ENCODE results near the gene C1orf35. TPM values are rescaled to one million over a fixed set of nuclear protein-coding genes. Genes with fewer than 3 reads are reported as not detected.

Gene C1orf35
- total RNA-seq, 1 donor from 2014 or later: 16.5 TPM

DNA sequence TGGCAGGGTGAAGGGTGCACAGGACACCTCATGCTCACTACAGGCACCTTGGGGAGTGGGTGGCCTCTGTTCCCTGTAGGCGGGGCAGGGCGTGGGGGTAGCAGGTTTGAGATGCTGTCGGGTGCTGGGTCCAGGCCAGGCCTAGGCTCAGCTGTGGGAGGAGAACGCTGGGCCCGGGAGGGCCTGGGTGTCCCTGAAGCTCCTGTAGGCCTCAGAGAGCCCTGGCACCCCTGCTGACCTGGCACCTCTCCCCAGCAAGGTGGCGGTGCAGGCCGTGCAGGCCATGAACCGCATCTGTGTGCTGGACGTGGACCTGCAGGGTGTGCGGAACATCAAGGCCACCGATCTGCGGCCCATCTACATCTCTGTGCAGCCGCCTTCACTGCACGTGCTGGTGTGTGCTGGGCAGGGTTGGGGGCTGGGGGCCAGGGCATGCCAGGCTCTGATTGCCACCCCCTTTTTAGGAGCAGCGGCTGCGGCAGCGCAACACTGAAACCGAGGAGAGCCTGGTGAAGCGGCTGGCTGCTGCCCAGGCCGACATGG lies 44.1 kb upstream of the C1orf35 start:
- H3K36me3 ChIP-seq (ENCODE audit: control insufficient read depth, insufficient read depth, low read length): peaks cover 3% of the 10 kb centered on the region
- no peak for DNase-seq (ENCODE audit: low read depth)

DNA sequence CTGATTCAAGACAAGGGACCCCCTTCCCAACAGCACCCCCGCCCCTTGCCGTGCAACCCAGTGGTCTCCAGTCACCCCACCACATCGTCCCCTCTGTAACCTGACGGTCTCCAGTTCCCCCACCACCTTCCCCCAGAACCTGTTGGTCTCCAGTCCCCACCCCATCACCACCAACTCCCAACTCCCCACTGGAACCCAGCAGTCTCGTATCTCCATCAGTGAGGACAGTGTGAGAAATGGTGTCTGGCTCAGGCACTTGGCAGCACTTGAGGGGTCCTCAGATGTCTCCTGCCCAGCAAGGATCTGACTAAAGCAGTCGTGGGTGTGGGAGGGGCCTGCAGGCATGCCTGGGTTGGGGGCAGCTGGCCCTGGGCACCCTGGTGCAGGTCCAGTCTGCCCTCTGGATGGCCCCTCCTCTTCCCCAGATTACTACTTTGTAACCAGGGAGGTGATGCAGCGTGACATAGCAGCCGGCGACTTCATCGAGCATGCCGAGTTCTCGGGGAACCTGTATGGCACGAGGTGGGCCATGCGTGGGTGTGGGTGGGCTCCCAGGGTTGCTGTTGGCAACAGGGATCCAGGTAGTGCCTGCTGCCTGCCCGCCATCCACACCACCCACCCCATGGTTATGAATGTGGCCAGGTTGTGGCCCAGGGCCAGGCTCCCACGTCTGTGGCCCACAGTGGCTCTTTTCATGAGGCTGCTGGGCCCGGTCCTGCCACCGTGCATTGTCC lies 43.5 kb upstream of the C1orf35 start:
- Histone ChIP-seq H3K36me3 (ENCODE audit: control insufficient read depth, insufficient read depth, low read length) (peaks cover 4% of the 10 kb centered on the region), H3K27me3 (ENCODE audit: control insufficient read depth, insufficient read depth, low read length) (no peaks in the 10 kb centered on the region), H3K4me3 (ENCODE audit: low read depth, low read length) (no peak overlapping the region)
- TF ChIP-seq, protein P1, sequence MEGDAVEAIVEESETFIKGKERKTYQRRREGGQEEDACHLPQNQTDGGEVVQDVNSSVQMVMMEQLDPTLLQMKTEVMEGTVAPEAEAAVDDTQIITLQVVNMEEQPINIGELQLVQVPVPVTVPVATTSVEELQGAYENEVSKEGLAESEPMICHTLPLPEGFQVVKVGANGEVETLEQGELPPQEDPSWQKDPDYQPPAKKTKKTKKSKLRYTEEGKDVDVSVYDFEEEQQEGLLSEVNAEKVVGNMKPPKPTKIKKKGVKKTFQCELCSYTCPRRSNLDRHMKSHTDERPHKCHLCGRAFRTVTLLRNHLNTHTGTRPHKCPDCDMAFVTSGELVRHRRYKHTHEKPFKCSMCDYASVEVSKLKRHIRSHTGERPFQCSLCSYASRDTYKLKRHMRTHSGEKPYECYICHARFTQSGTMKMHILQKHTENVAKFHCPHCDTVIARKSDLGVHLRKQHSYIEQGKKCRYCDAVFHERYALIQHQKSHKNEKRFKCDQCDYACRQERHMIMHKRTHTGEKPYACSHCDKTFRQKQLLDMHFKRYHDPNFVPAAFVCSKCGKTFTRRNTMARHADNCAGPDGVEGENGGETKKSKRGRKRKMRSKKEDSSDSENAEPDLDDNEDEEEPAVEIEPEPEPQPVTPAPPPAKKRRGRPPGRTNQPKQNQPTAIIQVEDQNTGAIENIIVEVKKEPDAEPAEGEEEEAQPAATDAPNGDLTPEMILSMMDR (IDR thresholded peaks at IDR 0.05; ENCODE audit: insufficient read depth, low read length, poor library complexity, severe bottlenecking): no peak
- no peak for DNase-seq (ENCODE audit: low read depth)

More for the DNA sequence above, 44.1 kb upstream of the C1orf35 start:
- H3K27me3 ChIP-seq (ENCODE audit: control insufficient read depth, insufficient read depth, low read length): no peaks in the 10 kb centered on the region
- TF ChIP-seq, protein P1 (IDR thresholded peaks at IDR 0.05; ENCODE audit: insufficient read depth, low read length, poor library complexity, severe bottlenecking): no peak
- H3K4me3 ChIP-seq (ENCODE audit: low read depth, low read length): no peak overlapping the region

DNA sequence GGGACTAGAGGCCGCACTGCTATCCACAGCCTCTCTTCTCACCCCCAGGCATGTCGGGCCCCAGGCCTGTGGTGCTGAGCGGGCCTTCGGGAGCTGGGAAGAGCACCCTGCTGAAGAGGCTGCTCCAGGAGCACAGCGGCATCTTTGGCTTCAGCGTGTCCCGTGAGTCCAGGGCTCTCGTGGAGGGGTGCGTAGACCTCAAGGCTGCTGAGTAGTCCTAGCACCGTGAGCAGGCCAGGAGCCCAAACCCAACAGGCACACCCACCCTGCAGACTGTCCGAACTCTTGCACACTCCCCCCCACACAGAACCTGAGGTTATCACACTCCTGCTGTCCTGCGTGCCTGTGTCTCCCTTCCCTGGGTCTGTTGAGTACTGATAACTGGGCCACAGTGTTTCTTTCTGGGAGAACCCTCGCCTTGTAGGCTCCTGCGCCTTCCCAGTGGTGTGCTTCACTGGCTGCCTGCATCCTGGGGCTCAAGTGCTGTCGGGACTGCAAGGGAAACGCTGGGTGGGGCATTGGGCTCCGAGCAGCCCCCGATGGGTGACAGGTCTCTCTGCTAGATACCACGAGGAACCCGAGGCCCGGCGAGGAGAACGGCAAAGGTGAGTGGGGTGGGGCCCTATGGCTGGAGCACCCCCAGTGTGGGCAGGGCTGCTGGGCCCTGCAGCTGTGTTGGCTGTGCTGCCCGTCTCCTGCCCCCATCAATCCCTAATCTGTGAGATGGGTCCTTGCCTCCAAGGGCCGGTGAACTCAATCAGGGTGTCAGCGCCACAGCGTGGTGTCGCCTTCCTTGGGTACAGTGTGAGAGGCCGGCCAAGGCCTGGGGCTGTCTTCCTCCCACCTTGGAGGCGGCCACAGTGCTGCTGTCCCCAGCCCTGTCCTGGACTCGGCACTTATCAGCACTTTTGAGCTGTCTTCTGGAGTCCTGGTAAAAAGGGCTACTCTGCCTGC lies 42.6 kb upstream of the C1orf35 start:
- TF ChIP-seq, protein P1 (IDR thresholded peaks at IDR 0.05; ENCODE audit: insufficient read depth, low read length, poor library complexity, severe bottlenecking): no peak
- Histone ChIP-seq H3K36me3 (ENCODE audit: control insufficient read depth, insufficient read depth, low read length) (peaks cover 4% of the 10 kb centered on the region), H3K4me3 (ENCODE audit: low read depth, low read length) (no peak overlapping the region), H3K27me3 (ENCODE audit: control insufficient read depth, insufficient read depth, low read length) (no peaks in the 10 kb centered on the region)
- no peak for DNase-seq (ENCODE audit: low read depth)

DNA sequence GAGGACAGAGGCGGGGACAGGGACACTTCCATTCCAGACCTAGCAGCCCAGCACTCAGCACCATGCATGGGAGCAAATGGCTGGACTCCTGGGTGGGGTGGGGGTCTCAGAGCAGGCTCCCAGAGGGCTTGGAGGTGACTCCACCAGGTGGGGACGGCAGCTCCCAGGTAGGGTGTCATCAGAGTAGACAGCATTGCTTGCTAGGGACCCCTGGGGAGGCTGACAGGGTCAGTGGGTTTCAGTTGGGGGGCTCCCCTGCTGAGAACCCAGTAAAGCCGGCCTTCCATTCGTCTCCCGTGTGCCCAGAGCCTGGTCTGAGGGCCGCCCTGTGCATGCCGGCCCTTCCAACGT lies 41.8 kb upstream of the C1orf35 start:
- Histone ChIP-seq H3K4me3 (ENCODE audit: low read depth, low read length) (no peak overlapping the region), H3K36me3 (ENCODE audit: control insufficient read depth, insufficient read depth, low read length) (peaks cover 4% of the 10 kb centered on the region), H3K27me3 (ENCODE audit: control insufficient read depth, insufficient read depth, low read length) (no peaks in the 10 kb centered on the region)
- TF ChIP-seq, protein P1 (IDR thresholded peaks at IDR 0.05; ENCODE audit: insufficient read depth, low read length, poor library complexity, severe bottlenecking): no peak
- no peak for DNase-seq (ENCODE audit: low read depth)

DNA sequence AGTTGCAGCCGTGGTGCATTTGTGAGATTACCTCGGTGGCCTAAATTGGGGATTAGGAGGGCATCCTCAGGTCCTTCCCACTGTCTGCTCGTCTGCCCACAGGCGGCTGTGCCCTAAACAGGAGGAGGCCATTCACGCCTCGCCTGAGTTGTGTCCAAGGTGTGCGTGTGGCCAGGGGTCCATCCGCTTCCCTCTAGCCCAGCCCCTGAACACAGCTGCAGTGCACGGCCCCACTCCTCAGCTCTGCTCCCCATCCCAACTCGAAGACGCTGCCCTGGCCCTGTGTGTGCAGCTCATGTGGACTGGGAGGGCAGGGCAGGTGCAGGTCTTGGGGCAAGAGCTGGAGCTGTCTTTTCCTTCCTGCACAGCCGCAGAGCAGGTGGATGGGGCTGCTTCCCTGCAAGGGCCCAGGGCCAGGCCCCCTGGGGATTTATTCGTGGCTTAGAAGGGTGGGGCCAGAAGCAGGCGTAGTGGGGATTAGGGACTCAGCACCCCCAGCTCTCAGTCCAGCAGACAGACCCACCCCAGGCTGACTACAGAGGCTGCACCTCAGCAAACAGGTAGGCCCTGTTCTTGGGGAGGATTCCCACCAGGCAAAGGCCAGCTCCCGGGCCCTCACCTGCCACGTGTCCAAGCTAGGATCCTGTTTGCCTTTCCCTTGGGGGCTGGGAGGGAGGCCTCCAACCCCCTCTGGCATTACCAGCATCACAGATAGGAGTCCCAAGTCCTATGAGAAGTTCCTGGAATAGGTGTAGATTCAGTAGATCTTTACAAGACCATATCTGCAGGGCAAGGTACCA lies 41.3 kb upstream of the C1orf35 start:
- no peak overlapping the region for H3K4me3 ChIP-seq (ENCODE audit: low read depth, low read length)
- peaks cover 4% of the 10 kb centered on the region for H3K36me3 ChIP-seq (ENCODE audit: control insufficient read depth, insufficient read depth, low read length)
- TF ChIP-seq, protein P1 (IDR thresholded peaks at IDR 0.05; ENCODE audit: insufficient read depth, low read length, poor library complexity, severe bottlenecking): no peak
- no peak for DNase-seq (ENCODE audit: low read depth)
- no peaks in the 10 kb centered on the region for H3K27me3 ChIP-seq (ENCODE audit: control insufficient read depth, insufficient read depth, low read length)
